GM06990 (cell line): ENCODE measurements around the gene EGFLAM.

Source experiments
- DNase-seq: peaks from one replicate; pipeline ENCODE4 v3.0.0-alpha.2; 2011; ENCODE audit not compliant: insufficient read length; ENCODE audit errors: extremely low read depth
- H3K27me3 ChIP-seq: replicated peaks from 2 replicates; pipeline ENCODE4 v1.6.0; 2011; ENCODE audit warnings: low read length; ENCODE audit not compliant: control insufficient read depth, insufficient read depth
- H3K36me3 ChIP-seq: 2 replicates; pipeline ENCODE4 v1.5.1; 2011; ENCODE audit warnings: low read length; ENCODE audit not compliant: control insufficient read depth, insufficient read depth
- H3K4me3 ChIP-seq: replicated peaks from 2 replicates; pipeline ENCODE4 v1.5.1; 2011; ENCODE audit warnings: low read depth, mild to moderate bottlenecking, control low read depth, low read length
- TF ChIP-seq, protein P1 (sequence below): IDR thresholded peaks from 2 replicates; pipeline ENCODE4 v1.5.1; 2011; ENCODE audit warnings: low read length, control low read depth, mild to moderate bottlenecking, inconsistent platforms; ENCODE audit not compliant: insufficient read depth, poor library complexity, severe bottlenecking

Gene EGFLAM

GRCh38 chr5:38420246-38420645 is 161.9 kb downstream of the EGFLAM start:
- DNase-seq: no peak
- Histone ChIP-seq H3K36me3 (no peaks in the 10 kb centered on the region), H3K27me3 (peaks cover 1% of the 10 kb centered on the region; the same call in 1 of the 2 replicates), H3K4me3 (no peak overlapping the region)
- TF ChIP-seq, protein P1, sequence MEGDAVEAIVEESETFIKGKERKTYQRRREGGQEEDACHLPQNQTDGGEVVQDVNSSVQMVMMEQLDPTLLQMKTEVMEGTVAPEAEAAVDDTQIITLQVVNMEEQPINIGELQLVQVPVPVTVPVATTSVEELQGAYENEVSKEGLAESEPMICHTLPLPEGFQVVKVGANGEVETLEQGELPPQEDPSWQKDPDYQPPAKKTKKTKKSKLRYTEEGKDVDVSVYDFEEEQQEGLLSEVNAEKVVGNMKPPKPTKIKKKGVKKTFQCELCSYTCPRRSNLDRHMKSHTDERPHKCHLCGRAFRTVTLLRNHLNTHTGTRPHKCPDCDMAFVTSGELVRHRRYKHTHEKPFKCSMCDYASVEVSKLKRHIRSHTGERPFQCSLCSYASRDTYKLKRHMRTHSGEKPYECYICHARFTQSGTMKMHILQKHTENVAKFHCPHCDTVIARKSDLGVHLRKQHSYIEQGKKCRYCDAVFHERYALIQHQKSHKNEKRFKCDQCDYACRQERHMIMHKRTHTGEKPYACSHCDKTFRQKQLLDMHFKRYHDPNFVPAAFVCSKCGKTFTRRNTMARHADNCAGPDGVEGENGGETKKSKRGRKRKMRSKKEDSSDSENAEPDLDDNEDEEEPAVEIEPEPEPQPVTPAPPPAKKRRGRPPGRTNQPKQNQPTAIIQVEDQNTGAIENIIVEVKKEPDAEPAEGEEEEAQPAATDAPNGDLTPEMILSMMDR: no peak

DNA sequence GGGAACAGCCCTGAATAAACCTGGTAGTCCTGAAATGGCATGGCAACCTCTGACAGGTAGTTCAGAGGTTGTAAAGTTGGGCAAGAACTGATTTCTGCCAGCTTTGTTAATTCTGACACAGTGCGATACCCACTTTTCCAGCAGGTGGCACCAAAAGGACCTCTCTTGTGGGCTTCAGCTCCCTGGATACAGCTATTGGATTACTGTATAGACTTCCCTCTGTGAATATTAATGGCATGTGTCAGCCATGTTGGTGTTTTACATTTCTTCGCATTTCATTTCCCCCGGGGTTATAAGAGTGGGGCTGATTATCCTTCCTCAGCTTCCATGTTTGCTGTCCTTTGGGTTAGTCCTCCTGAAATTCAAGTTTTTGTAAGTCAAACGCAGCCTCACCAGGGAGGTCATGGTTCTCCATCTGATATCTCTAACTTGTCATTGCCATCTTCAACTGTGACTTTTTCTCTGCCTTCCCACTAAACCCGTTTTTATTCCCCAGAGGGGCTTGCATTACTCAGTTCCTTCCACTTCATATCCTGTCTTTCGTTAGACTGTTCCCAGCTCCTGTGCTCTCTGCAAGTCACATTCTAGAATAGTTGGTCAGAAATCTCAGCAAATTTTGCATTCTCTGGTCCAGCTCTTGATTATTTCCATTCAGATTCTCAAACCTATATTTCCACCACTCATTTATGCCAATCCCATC is 162.5 kb downstream of the EGFLAM start:
- TF ChIP-seq, protein P1: peak; percentile 82
- H3K36me3 ChIP-seq: no peaks in the 10 kb centered on the region
- DNase-seq: no peak
- H3K4me3 ChIP-seq: no peak overlapping the region
- H3K27me3 ChIP-seq: peaks cover 1% of the 10 kb centered on the region; the same call in 1 of the 2 replicates

GRCh38 chr5:38422622-38423021 is 164.3 kb downstream of the EGFLAM start:
- H3K4me3 ChIP-seq: no peak overlapping the region
- H3K36me3 ChIP-seq: no peaks in the 10 kb centered on the region
- peaks cover 1% of the 10 kb centered on the region; the same call in 1 of the 2 replicates for H3K27me3 ChIP-seq
- TF ChIP-seq, protein P1: no peak
- DNase-seq: no peak

GRCh38 chr5:38423276-38424147 is 165.2 kb downstream of the EGFLAM start:
- H3K36me3 ChIP-seq: no peaks in the 10 kb centered on the region
- no peak overlapping the region for H3K4me3 ChIP-seq
- H3K27me3 ChIP-seq: peaks cover 1% of the 10 kb centered on the region; the same call in 1 of the 2 replicates
- DNase-seq: no peak
- TF ChIP-seq, protein P1: no peak

GRCh38 chr5:38424148-38425060 is 166.0 kb downstream of the EGFLAM start:
- H3K36me3 ChIP-seq: no peaks in the 10 kb centered on the region
- no peak overlapping the region for H3K4me3 ChIP-seq
- TF ChIP-seq, protein P1: no peak
- H3K27me3 ChIP-seq: peaks cover 1% of the 10 kb centered on the region; the same call in 1 of the 2 replicates
- no peak for DNase-seq
